K562 (cell line): ENCODE data around the gene TMEM72. TPM values are rescaled to one million over a fixed set of nuclear protein-coding genes. Genes with fewer than 3 reads are reported as not detected.

ENCODE experiments used
- ATAC-seq: fragments of 200-7000 bp; cut with Tn5 transposase; 3 replicates; pipeline ENCODE4 v1.9.1; 2020; ENCODE audit warnings: moderate library complexity
- BruUV-seq: library from RNA; stranded (reverse); fragments of 400-500 nt; replicated peaks from 2 replicates; lab custom pipeline; 2021; lab: Mats Ljungman, UMichigan
- CTCF ChIA-PET: fragments of 300-600 bp; formaldehyde crosslinking; extraction: SDS; loops from one replicate; lab custom pipeline; 2021; ENCODE audit warnings: low intra/inter-chr PET ratio; lab: Yijun Ruan, JAX
- POLR2A ChIA-PET: fragments of 300-600, 350-650 bp; sonication (Branson Sonifier 250); formaldehyde crosslinking; extraction: SDS; loops from one replicate; lab custom pipeline; 2021; ENCODE audit warnings: antibody characterized with exemption, inconsistent platforms; lab: Yijun Ruan, JAX
- DNase-seq, 4 experiments: peaks; one replicate each; pipeline versions ENCODE4 v3.0.0 to v3.0.0-alpha.2; 2011 to 2018; ENCODE audit warnings: low spot score in 3 of 4, mixed read lengths in 3 of 4; ENCODE audit errors: extremely low read depth in 1 of 4
- FAIRE-seq: peaks from 2 replicates; lab custom pipeline; 2011; peaks lifted over from hg19 to GRCh38; lab: Jason Lieb, UNC
- H2AFZ ChIP-seq: 2 replicates; pipeline ENCODE4 v1.6.0; 2011; ENCODE audit warnings: low read depth, low read length, control low read depth, inconsistent platforms
- H3K27ac ChIP-seq: fragments of 200-600 bp; 3 replicates; pipeline ENCODE4 v1.8.0; 2011; ENCODE audit warnings: low read depth, mild to moderate bottlenecking, control low read depth, inconsistent platforms, low read length, moderate library complexity, mixed read lengths; ENCODE audit errors: extremely low read depth
- H3K27me3 ChIP-seq, 2 experiments: fragments of 300-600 bp in 1 of 2; 2 replicates in 1 of 2; 3 replicates in 1 of 2; pipeline versions ENCODE4 v1.6.0 to v1.8.0; 2011; ENCODE audit warnings: inconsistent platforms in 2 of 2, low read length in 2 of 2, mild to moderate bottlenecking in 1 of 2, mixed read lengths in 1 of 2, moderate library complexity in 1 of 2; ENCODE audit not compliant: control insufficient read depth in 2 of 2, insufficient read depth in 2 of 2
- H3K36me3 ChIP-seq: fragments of 300-600 bp; 3 replicates; pipeline ENCODE4 v1.8.0; 2011; ENCODE audit warnings: mild to moderate bottlenecking, low read length, inconsistent platforms; ENCODE audit not compliant: control insufficient read depth, insufficient read depth
- H3K4me1 ChIP-seq, 2 experiments: fragments of 200-600 bp in 1 of 2; replicated peaks in 1 of 2; 2 replicates in 1 of 2; 3 replicates in 1 of 2; pipeline versions ENCODE4 v1.5.1 to v1.8.0; 2011; ENCODE audit warnings: inconsistent platforms in 2 of 2, low read length in 2 of 2, mild to moderate bottlenecking in 1 of 2, mixed read lengths in 1 of 2, moderate library complexity in 1 of 2; ENCODE audit not compliant: control insufficient read depth in 2 of 2, insufficient read depth in 2 of 2
- H3K4me2 ChIP-seq: 2 replicates; pipeline ENCODE4 v1.6.1; 2011; ENCODE audit warnings: low read length, control low read depth, inconsistent platforms, mixed read lengths; ENCODE audit not compliant: insufficient read depth
- H3K4me3 ChIP-seq: fragments of 200-600 bp; sonication (generic), shearing (Covaris generic); 2 replicates; pipeline ENCODE4 v1.5.1; 2016; ENCODE audit warnings: control low read depth, inconsistent platforms
- H3K79me2 ChIP-seq: fragments of 200-600 bp; 3 replicates; pipeline ENCODE4 v1.8.0; 2011; ENCODE audit warnings: low read length, inconsistent platforms; ENCODE audit not compliant: control insufficient read depth, insufficient read depth
- H3K9ac ChIP-seq, 2 experiments: 2 replicates each; pipeline versions ENCODE4 v1.6.0 to v1.6.1; 2011; ENCODE audit warnings: low read depth in 2 of 2, low read length in 2 of 2, control low read depth in 1 of 2, inconsistent platforms in 1 of 2, mild to moderate bottlenecking in 1 of 2, mixed read lengths in 1 of 2; ENCODE audit not compliant: insufficient read depth in 1 of 2
- H3K9me1 ChIP-seq: one replicate; pipeline ENCODE4 v1.6.0; 2011; ENCODE audit warnings: inconsistent platforms, mild to moderate bottlenecking, low read length, moderate library complexity; ENCODE audit not compliant: control insufficient read depth, insufficient read depth
- H3K9me3 ChIP-seq: replicated peaks from 2 replicates; pipeline ENCODE4 v1.5.1; 2011; ENCODE audit warnings: low read depth, low read length, inconsistent platforms; ENCODE audit not compliant: control insufficient read depth, insufficient read depth
- H4K20me1 ChIP-seq: replicated peaks from 2 replicates; pipeline ENCODE4 v1.6.1; 2011; ENCODE audit warnings: low read length, inconsistent platforms, mixed read lengths; ENCODE audit not compliant: control insufficient read depth, insufficient read depth
- BCL6 ChIP-seq: fragments of 250-450 bp; sonication (Bioruptor Pico); IDR thresholded peaks from 2 replicates; pipeline ENCODE4 v1.4.0; 2020
- MECOM ChIP-seq: fragments of 250-450 bp; sonication (Bioruptor Pico); IDR thresholded peaks from 2 replicates; pipeline ENCODE4 v1.8.0; 2022; ENCODE audit warnings: inconsistent platforms
- TEAD1 ChIP-seq, 2 experiments: fragments of 450-650 bp in 1 of 2; sonication (generic) in 1 of 2; formaldehyde crosslinking; IDR thresholded peaks; 2 replicates each; pipeline versions ENCODE4 v1.4.0 to v1.8.0; 2020 to 2022; ENCODE audit warnings: mild to moderate bottlenecking in 2 of 2, missing genetic modification reagents in 1 of 2
- ZBED1 ChIP-seq: IDR thresholded peaks from 2 replicates; pipeline ENCODE4 v1.6.1; 2014
- ZBTB33 ChIP-seq: sonication (generic); formaldehyde crosslinking; IDR thresholded peaks from 2 replicates; pipeline ENCODE4 v1.8.1; 2023; ENCODE audit warnings: mild to moderate bottlenecking, missing genetic modification reagents
- ZC3H4 ChIP-seq: sonication (generic); formaldehyde crosslinking; IDR thresholded peaks from 2 replicates; pipeline ENCODE4 v1.9.0; 2021; ENCODE audit warnings: missing genetic modification reagents, borderline replicate concordance
- ZNF398 ChIP-seq: fragments of 250-450 bp; sonication (Bioruptor Pico); IDR thresholded peaks from 2 replicates; pipeline ENCODE4 v1.8.0; 2021; ENCODE audit warnings: moderate library complexity, mild to moderate bottlenecking, inconsistent platforms
- WGBS: fragments of 100-300 bp; shearing (Covaris generic); methylation state at CpG from one replicate; pipeline ENCODE4 v1.1.6; 2016; ENCODE audit warnings: low coverage, mixed read lengths; ENCODE audit not compliant: insufficient coverage; ENCODE audit errors: missing lambda C conversion rate; 5-methylcytosine and 5-hydroxymethylcytosine counted together
- in situ Hi-C: fragments of 300-500 bp; cut with MboI; formaldehyde crosslinking; loops from 4 replicates; pipeline ENCODE4 v1.15.0; 2018; ENCODE audit warnings: inconsistent platforms, mixed read lengths
- intact Hi-C: fragments of 100-400 bp; cut with micrococcal nuclease; formaldehyde crosslinking; loops from 2 replicates; pipeline ENCODE4 v1.14.2; 2022
- polyA plus RNA-seq, 8 experiments: library from polyadenylated mRNA; depleted of rRNA in 4 of 8; stranded (reverse) in 5 of 8; unstranded in 3 of 8; fragments of >200 nt; fragmentation: Nextera tagmentation in 2 of 8; fragmentation: Illumina TruSeq in 1 of 8; extraction: Ambion mirVana in 2 of 8; extraction: Trizol in 1 of 8; gene quantifications; 2 replicates each; pipeline versions ENCODE4 v1.2.1 to v1.2.3, GENCODE V29; 2011 to 2014; ENCODE audit warnings: inconsistent platforms in 1 of 8, missing spikeins in 1 of 8
- total RNA-seq, 7 experiments: library from RNA; depleted of rRNA in 6 of 7; stranded (reverse); fragments of >200 nt in 6 of 7; fragmentation: Illumina TruSeq in 2 of 7; extraction: Trizol in 2 of 7; gene quantifications; 2 replicates each; pipeline versions ENCODE4 v1.2.1 to v1.2.3, GENCODE V29; 2011 to 2021; ENCODE audit warnings: low replicate concordance in 1 of 7
- TF ChIP-seq, protein P1 (sequence below): fragments of 200-600 bp; sonication (generic); IDR thresholded peaks from one replicate; pipeline ENCODE4 v1.6.1; 2012; ENCODE audit warnings: mild to moderate bottlenecking, low read depth, low read length, inconsistent platforms

Gene TMEM72
- total and polyA plus RNA-seq, 9 of the 15 experiments (the other 6 are each of a cell fraction or from before 2014, with no cell fraction given) = not detected

DNA sequence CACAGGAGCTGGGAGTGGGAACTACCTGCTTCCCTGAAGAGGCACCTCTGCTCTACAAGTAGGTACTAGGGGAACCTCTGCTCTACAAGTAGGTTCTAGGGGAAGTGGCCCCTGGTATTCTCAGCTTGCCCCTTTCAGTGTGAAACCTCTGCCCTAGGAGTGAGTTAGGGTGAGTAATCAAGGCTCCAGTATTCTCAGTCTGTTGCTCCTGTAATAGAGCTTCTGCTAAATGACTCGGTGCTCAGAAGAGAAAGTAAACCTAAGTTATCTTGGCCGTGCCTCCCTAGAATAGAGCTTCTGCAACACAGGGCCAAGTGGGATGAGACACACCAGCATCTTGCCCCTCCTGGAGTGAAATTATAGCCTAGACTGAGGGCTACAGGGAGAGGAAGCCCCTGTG, 35.1 kb downstream of the TMEM72 start:
- in situ Hi-C loops (no loop called here), intact Hi-C loops (no loop called here)
- FAIRE-seq = no peak
- no peak for DNase-seq
- Histone ChIP-seq H3K27ac (no peak overlapping the region), H3K4me3 (no peak overlapping the region), H3K4me2 (no peak overlapping the region), H2AFZ (no peak overlapping the region), H3K79me2 (no peaks in the 10 kb centered on the region), H3K27me3 (peaks cover 3 to 10% of the 10 kb centered on the region in 2 experiments; a peak in 3 of 5 replicates), H3K4me1 (no peaks in the 10 kb centered on the region), H3K9ac (no peak overlapping the region), H3K9me1 (no peaks in the 10 kb centered on the region), H3K9me3 (no peaks in the 10 kb centered on the region), H4K20me1 (no peaks in the 10 kb centered on the region), H3K36me3 (no peaks in the 10 kb centered on the region)
- WGBS = 0% methylated on average over 2 of the region's 2 CpGs
- POLR2A ChIA-PET = interaction anchor here (0.6 to 0.7 kb wide), 2 partner anchors 34 to 370 kb away, joined by 4 read pairs; no protein-coding TSS in a partner anchor
- ATAC-seq = no peak
- BruUV-seq = no TSS peak
- CTCF ChIA-PET = no interaction called here
- TF ChIP-seq BCL6 (CRISPR knock-in tag) (no peak), ZBTB33 (CRISPR knock-in tag) (no peak), ZNF398 (CRISPR knock-in tag) (no peak), MECOM (CRISPR knock-in tag) (no peak), ZBED1 (no peak), ZC3H4 (CRISPR knock-in tag) (no peak), TEAD1 (CRISPR knock-in tag; IDR thresholded peaks at IDR 0.05) (no peak)
- TF ChIP-seq, protein P1, sequence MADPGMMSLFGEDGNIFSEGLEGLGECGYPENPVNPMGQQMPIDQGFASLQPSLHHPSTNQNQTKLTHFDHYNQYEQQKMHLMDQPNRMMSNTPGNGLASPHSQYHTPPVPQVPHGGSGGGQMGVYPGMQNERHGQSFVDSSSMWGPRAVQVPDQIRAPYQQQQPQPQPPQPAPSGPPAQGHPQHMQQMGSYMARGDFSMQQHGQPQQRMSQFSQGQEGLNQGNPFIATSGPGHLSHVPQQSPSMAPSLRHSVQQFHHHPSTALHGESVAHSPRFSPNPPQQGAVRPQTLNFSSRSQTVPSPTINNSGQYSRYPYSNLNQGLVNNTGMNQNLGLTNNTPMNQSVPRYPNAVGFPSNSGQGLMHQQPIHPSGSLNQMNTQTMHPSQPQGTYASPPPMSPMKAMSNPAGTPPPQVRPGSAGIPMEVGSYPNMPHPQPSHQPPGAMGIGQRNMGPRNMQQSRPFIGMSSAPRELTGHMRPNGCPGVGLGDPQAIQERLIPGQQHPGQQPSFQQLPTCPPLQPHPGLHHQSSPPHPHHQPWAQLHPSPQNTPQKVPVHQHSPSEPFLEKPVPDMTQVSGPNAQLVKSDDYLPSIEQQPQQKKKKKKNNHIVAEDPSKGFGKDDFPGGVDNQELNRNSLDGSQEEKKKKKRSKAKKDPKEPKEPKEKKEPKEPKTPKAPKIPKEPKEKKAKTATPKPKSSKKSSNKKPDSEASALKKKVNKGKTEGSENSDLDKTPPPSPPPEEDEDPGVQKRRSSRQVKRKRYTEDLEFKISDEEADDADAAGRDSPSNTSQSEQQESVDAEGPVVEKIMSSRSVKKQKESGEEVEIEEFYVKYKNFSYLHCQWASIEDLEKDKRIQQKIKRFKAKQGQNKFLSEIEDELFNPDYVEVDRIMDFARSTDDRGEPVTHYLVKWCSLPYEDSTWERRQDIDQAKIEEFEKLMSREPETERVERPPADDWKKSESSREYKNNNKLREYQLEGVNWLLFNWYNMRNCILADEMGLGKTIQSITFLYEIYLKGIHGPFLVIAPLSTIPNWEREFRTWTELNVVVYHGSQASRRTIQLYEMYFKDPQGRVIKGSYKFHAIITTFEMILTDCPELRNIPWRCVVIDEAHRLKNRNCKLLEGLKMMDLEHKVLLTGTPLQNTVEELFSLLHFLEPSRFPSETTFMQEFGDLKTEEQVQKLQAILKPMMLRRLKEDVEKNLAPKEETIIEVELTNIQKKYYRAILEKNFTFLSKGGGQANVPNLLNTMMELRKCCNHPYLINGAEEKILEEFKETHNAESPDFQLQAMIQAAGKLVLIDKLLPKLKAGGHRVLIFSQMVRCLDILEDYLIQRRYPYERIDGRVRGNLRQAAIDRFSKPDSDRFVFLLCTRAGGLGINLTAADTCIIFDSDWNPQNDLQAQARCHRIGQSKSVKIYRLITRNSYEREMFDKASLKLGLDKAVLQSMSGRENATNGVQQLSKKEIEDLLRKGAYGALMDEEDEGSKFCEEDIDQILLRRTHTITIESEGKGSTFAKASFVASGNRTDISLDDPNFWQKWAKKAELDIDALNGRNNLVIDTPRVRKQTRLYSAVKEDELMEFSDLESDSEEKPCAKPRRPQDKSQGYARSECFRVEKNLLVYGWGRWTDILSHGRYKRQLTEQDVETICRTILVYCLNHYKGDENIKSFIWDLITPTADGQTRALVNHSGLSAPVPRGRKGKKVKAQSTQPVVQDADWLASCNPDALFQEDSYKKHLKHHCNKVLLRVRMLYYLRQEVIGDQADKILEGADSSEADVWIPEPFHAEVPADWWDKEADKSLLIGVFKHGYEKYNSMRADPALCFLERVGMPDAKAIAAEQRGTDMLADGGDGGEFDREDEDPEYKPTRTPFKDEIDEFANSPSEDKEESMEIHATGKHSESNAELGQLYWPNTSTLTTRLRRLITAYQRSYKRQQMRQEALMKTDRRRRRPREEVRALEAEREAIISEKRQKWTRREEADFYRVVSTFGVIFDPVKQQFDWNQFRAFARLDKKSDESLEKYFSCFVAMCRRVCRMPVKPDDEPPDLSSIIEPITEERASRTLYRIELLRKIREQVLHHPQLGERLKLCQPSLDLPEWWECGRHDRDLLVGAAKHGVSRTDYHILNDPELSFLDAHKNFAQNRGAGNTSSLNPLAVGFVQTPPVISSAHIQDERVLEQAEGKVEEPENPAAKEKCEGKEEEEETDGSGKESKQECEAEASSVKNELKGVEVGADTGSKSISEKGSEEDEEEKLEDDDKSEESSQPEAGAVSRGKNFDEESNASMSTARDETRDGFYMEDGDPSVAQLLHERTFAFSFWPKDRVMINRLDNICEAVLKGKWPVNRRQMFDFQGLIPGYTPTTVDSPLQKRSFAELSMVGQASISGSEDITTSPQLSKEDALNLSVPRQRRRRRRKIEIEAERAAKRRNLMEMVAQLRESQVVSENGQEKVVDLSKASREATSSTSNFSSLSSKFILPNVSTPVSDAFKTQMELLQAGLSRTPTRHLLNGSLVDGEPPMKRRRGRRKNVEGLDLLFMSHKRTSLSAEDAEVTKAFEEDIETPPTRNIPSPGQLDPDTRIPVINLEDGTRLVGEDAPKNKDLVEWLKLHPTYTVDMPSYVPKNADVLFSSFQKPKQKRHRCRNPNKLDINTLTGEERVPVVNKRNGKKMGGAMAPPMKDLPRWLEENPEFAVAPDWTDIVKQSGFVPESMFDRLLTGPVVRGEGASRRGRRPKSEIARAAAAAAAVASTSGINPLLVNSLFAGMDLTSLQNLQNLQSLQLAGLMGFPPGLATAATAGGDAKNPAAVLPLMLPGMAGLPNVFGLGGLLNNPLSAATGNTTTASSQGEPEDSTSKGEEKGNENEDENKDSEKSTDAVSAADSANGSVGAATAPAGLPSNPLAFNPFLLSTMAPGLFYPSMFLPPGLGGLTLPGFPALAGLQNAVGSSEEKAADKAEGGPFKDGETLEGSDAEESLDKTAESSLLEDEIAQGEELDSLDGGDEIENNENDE = no peak
